Testis (tissue), 3 donors: ENCODE results near the gene EHBP1. TPM values are rescaled to one million over a fixed set of nuclear protein-coding genes. Genes with fewer than 3 reads are reported as not detected.

Experiments
- DNase-seq: peaks from one replicate; pipeline ENCODE4 v3.0.0-alpha.2; 2019
- H3K27ac ChIP-seq, 2 donors: fragments of 200-600 bp; sonication (generic); one replicate each; pipeline ENCODE4 v1.5.1; 2019
- H3K27me3 ChIP-seq: fragments of 200-600 bp; sonication (generic); one replicate; pipeline ENCODE4 v1.5.1; 2019
- H3K36me3 ChIP-seq: fragments of 200-600 bp; sonication (generic); one replicate; pipeline ENCODE4 v1.5.1; 2017; ENCODE audit warnings: low read depth; ENCODE audit errors: missing control alignments
- H3K4me1 ChIP-seq: fragments of 200-600 bp; sonication (generic); one replicate; pipeline ENCODE4 v1.5.1; 2019
- H3K4me3 ChIP-seq, 2 donors: fragments of 200-600 bp; sonication (generic); one replicate each; pipeline ENCODE4 v1.5.1; 2017 to 2019
- H3K9me3 ChIP-seq: fragments of 200-600 bp; sonication (generic); one replicate; pipeline ENCODE4 v1.5.1; 2017
- POLR2A ChIP-seq: fragments of 450-650 bp; IDR thresholded peaks from one replicate; pipeline ENCODE4 v1.6.1; 2017; ENCODE audit warnings: antibody characterized with exemption, mild to moderate bottlenecking, moderate library complexity
- WGBS, 2 donors: methylation state at CpG; one replicate each; pipeline ENCODE4 v1.1.5; 2018; 5-methylcytosine and 5-hydroxymethylcytosine counted together
- intact Hi-C: fragments of 100-400 bp; cut with DNase I; formaldehyde crosslinking; loops from one replicate; pipeline ENCODE4 v1.15.1; 2023; ENCODE audit warnings: low total_unique reads
- polyA plus RNA-seq: library from polyadenylated mRNA; stranded (reverse); fragments of 350-450 nt; fragmentation: Illumina TruSeq; extraction: RNeasy Lipid Tissue Mini Kit (QIAGEN cat#74804); gene quantifications from one replicate; pipeline ENCODE4 v1.2.3, GENCODE V29; 2014; ENCODE audit warnings: low read depth, low replicate concordance; ENCODE audit not compliant: insufficient read depth
- total RNA-seq, 2 donors: library from RNA; depleted of rRNA; stranded (reverse); fragments of >200 nt; gene quantifications; one replicate each; pipeline ENCODE4 v1.2.3, GENCODE V29; 2016
- TF ChIP-seq, protein P1 (sequence below), 3 experiments: fragments of 450-650 bp in 2 of 3; fragments of 200-600 bp in 1 of 3; sonication (generic) in 1 of 3; IDR thresholded peaks; one replicate each; pipeline ENCODE4 v1.5.1; 2016 to 2019; ENCODE audit warnings: antibody characterized with exemption in 3 of 3, mild to moderate bottlenecking in 2 of 3, moderate library complexity in 1 of 3

The EHBP1 gene
- total and polyA plus RNA-seq, 3 donors from 2014 or later, result 69.3 to 99.5 (median 86.8) TPM

DNA sequence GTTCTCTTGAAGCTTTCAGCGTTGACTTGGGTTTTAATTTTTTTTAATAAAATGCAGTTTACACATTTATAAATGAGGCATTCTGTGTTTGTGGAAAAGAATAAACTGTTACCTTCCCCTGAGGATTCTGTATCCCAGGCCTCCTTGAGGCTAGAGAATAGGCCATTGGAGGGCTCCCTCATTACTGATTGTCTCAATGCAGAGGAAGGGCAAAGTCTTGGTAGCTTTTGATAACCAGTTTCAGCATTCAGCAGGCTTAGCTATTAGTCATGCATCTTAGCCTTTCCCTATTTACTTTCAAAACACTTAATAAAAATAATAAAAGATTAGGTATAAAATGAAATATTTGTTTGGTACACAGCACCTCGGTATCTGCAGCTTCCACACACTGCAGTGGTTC, 287.0 kb downstream of the EHBP1 start:
- intact Hi-C loops, result no loop called here
- no peaks in the 10 kb centered on the region for H3K27me3 ChIP-seq
- H3K9me3 ChIP-seq, result no peaks in the 10 kb centered on the region
- 92 to 96% methylated on average over 2 of the region's 2 CpGs for WGBS, 2 donors
- H3K4me1 ChIP-seq, result no peaks in the 10 kb centered on the region
- no peak overlapping the region for H3K27ac ChIP-seq
- DNase-seq, result no peak
- TF ChIP-seq, protein P1, sequence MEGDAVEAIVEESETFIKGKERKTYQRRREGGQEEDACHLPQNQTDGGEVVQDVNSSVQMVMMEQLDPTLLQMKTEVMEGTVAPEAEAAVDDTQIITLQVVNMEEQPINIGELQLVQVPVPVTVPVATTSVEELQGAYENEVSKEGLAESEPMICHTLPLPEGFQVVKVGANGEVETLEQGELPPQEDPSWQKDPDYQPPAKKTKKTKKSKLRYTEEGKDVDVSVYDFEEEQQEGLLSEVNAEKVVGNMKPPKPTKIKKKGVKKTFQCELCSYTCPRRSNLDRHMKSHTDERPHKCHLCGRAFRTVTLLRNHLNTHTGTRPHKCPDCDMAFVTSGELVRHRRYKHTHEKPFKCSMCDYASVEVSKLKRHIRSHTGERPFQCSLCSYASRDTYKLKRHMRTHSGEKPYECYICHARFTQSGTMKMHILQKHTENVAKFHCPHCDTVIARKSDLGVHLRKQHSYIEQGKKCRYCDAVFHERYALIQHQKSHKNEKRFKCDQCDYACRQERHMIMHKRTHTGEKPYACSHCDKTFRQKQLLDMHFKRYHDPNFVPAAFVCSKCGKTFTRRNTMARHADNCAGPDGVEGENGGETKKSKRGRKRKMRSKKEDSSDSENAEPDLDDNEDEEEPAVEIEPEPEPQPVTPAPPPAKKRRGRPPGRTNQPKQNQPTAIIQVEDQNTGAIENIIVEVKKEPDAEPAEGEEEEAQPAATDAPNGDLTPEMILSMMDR (IDR thresholded peaks at IDR 0.05), result no peak
- no peak for TF ChIP-seq POLR2A
- H3K36me3 ChIP-seq, result no peaks in the 10 kb centered on the region
- H3K4me3 ChIP-seq, result no peak overlapping the region

DNA sequence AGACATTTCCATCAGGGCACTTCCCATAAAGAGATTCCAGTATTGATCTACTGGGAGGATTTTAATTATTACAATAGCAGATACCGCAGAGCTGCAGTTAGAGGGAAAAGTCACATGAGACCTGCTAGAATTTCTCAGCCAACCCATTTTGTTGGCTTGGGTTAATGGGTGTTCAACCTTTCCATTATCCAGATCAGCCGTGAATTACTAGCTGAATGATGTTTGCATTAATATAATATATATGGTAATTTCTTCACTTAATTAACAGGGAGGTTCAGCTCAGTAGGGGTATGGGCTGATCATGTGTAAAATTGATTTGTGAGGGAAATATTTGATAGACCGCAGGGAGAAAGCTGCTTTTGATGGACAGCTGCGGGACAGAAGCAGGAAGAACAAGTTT, 288.7 kb downstream of the EHBP1 start:
- no peaks in the 10 kb centered on the region for H3K27me3 ChIP-seq
- WGBS, 2 donors, result 96% methylated on average over 4 of the region's 4 CpGs
- TF ChIP-seq POLR2A, result no peak
- TF ChIP-seq, protein P1 (IDR thresholded peaks at IDR 0.05), result no peak
- no peaks in the 10 kb centered on the region for H3K9me3 ChIP-seq
- intact Hi-C loops, result no loop called here
- no peak for DNase-seq
- no peak overlapping the region for H3K27ac ChIP-seq
- no peak overlapping the region for H3K4me3 ChIP-seq
- H3K4me1 ChIP-seq, result no peaks in the 10 kb centered on the region
- no peaks in the 10 kb centered on the region for H3K36me3 ChIP-seq

DNA sequence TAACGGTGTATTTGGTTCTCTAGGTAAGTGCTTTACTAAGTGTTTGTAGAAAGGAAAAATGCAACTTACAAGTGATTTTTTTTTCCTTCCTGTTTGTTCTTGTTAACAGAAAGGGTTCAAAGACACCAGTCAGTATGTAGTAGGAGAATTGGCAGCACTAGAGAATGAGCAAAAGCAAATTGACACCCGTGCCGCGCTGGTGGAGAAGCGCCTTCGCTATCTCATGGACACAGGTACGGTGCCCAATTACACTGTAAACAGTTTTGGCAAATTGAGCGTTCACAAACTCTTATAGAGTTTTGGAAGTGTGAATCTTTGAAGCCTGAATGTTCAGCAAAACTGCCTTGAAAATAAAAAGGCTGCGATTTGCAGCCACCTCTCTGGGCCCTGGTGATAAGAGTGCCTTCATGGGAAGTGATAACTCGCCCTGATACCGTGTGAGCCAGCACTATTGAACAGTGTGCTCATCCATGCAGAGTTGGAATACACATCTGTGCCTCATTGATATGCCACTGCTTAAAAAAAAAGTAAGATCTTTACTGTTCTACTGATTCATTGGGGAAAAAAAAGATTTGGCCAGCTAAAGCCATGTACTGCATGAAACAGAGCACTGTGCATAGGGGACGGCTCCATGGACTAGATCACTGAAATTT, 291.1 kb downstream of the EHBP1 start:
- no peak overlapping the region for H3K4me3 ChIP-seq
- TF ChIP-seq, protein P1 (IDR thresholded peaks at IDR 0.05), result no peak
- no peak for TF ChIP-seq POLR2A
- intact Hi-C loops, result no loop called here
- H3K27me3 ChIP-seq, result no peaks in the 10 kb centered on the region
- H3K4me1 ChIP-seq, result no peaks in the 10 kb centered on the region
- H3K36me3 ChIP-seq, result no peaks in the 10 kb centered on the region
- WGBS, 2 donors, result 94 to 96% methylated on average over 12 of the region's 12 CpGs
- H3K27ac ChIP-seq, result no peak overlapping the region
- no peaks in the 10 kb centered on the region for H3K9me3 ChIP-seq
- no peak for DNase-seq

DNA sequence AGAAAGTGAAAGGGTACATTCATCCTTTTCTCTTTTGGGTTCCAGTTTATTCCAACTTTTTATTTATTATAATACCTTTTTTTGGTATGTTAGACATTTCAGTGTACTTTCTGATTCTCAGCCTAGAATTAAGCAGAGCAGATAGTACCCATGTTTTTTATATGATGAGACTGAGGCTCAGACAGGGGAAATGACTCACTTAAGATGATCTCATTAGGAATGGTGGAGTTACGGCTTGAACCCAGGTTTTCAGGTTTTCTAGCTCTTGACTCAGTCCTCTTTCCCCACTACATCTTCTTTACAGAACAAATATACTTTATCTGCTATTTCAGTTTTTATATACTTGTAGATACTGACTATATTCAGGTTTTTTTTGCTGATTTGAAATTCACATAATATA, 293.4 kb downstream of the EHBP1 start:
- Histone ChIP-seq H3K27ac (no peak overlapping the region), H3K27me3 (no peaks in the 10 kb centered on the region), H3K9me3 (no peaks in the 10 kb centered on the region), H3K36me3 (no peaks in the 10 kb centered on the region), H3K4me1 (no peaks in the 10 kb centered on the region), H3K4me3 (no peak overlapping the region)
- TF ChIP-seq POLR2A, result no peak
- TF ChIP-seq, protein P1 (IDR thresholded peaks at IDR 0.05), result no peak
- intact Hi-C loops, result no loop called here
- WGBS, 2 donors, result 89 to 100% methylated on average over 1 of the region's 1 CpG
- no peak for DNase-seq

DNA sequence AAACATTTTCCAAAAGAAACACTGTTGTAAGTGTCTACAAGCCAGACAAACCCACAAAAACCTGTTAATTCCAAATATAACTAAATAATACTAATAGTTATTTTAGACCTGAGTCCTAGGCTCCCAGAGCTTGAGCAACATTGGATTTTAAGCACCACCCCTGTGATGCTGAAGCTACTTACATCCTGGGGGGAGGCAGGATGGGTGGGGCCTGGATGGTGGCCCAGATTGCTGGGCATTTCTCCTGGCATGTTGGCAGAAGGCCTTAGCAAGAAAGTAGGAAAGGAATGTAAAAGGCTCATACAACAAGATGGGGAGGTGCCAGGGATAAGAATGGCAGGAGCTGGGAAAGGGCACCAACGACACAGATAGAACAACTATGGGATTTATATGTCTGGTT, 294.4 kb downstream of the EHBP1 start:
- Histone ChIP-seq H3K36me3 (no peaks in the 10 kb centered on the region), H3K9me3 (no peaks in the 10 kb centered on the region), H3K4me1 (no peaks in the 10 kb centered on the region), H3K27ac (no peak overlapping the region), H3K4me3 (no peak overlapping the region), H3K27me3 (no peaks in the 10 kb centered on the region)
- no peak for TF ChIP-seq POLR2A
- TF ChIP-seq, protein P1 (IDR thresholded peaks at IDR 0.05), result no peak
- no peak for DNase-seq
- intact Hi-C loops, result no loop called here
- 71 to 81% methylated on average over 1 of the region's 1 CpG for WGBS, 2 donors
